GM19035 (cell line): Measurements from ENCODE around the gene CYP1B1.

Experiments
- ATAC-seq: cut with Tn5 transposase; IDR thresholded peaks from one replicate; pipeline ENCODE4 v1.9.1; 2021; ENCODE audit not compliant: unreplicated experiment

Gene CYP1B1

GRCh38 chr2:38076710-38077430 lies 919 bp upstream of the CYP1B1 start:
- peak; percentile 66 for ATAC-seq

- ATAC-seq: peak; percentile 36
Observed at GRCh38 chr2:38076152-38076709, 280 bp upstream of the CYP1B1 start.

- ATAC-seq: no peak
Observed at GRCh38 chr2:38074764-38075506, 1.0 kb downstream of the CYP1B1 start.

- no peak for ATAC-seq
Observed at GRCh38 chr2:38074058-38074763, 1.7 kb downstream of the CYP1B1 start.

GRCh38 chr2:38073211-38074057 lies 2.5 kb downstream of the CYP1B1 start:
- no peak for ATAC-seq

GRCh38 chr2:38070438-38070837 lies 5.5 kb downstream of the CYP1B1 start:
- no peak for ATAC-seq

GRCh38 chr2:38068234-38068633 lies 7.7 kb downstream of the CYP1B1 start:
- no peak for ATAC-seq

GRCh38 chr2:38066421-38067115 lies 9.4 kb downstream of the CYP1B1 start:
- no peak for ATAC-seq

- no peak for ATAC-seq
Observed at GRCh38 chr2:38065502-38066135, 10.3 kb downstream of the CYP1B1 start.

GRCh38 chr2:38064801-38065501 lies 11.0 kb downstream of the CYP1B1 start:
- no peak for ATAC-seq

GRCh38 chr2:38060236-38061018 lies 15.5 kb downstream of the CYP1B1 start:
- no peak for ATAC-seq

GRCh38 chr2:38057651-38058410 lies 18.1 kb downstream of the CYP1B1 start:
- ATAC-seq: no peak

GRCh38 chr2:38056216-38056615 lies 19.7 kb downstream of the CYP1B1 start:
- no peak for ATAC-seq

GRCh38 chr2:38045811-38046210 lies 30.1 kb downstream of the CYP1B1 start:
- no peak for ATAC-seq

- no peak for ATAC-seq
Observed at GRCh38 chr2:38039121-38039910, 36.6 kb downstream of the CYP1B1 start.

- no peak for ATAC-seq
Observed at GRCh38 chr2:38038682-38039081, 37.3 kb downstream of the CYP1B1 start.
